Measurements from ENCODE around the gene WDR27.

Gene WDR27

GRCh38 chr6:169427856-169428255 is 274.0 kb downstream of the WDR27 start:
- TF ChIP-seq PPARA (CRISPR knock-in tag; IDR thresholded peaks at IDR 0.05; ENCODE audit: borderline replicate concordance) (no peak), TSHZ2 (CRISPR knock-in tag; IDR thresholded peaks at IDR 0.05) (no peak), ZFP3 (CRISPR knock-in tag; IDR thresholded peaks at IDR 0.05) (no peak), ZC3H10 (CRISPR knock-in tag; IDR thresholded peaks at IDR 0.05) (no peak), ESRRG (CRISPR knock-in tag; IDR thresholded peaks at IDR 0.05) (no peak)
- ATAC-seq: no peak

- TF ChIP-seq ISL1 (CRISPR knock-in tag; IDR thresholded peaks at IDR 0.05) (no peak), CREB5 (CRISPR knock-in tag; IDR thresholded peaks at IDR 0.05; ENCODE audit: low read depth) (no peak)
- no peak for ATAC-seq
Observed at GRCh38 chr6:169426611-169427010, 275.2 kb downstream of the WDR27 start.

GRCh38 chr6:169425628-169426370 is 276.0 kb downstream of the WDR27 start:
- TF ChIP-seq OSR1 (CRISPR knock-in tag; IDR thresholded peaks at IDR 0.05) (no peak), PATZ1 (CRISPR knock-in tag; IDR thresholded peaks at IDR 0.05; ENCODE audit: borderline replicate concordance) (no peak), TOX (CRISPR knock-in tag; IDR thresholded peaks at IDR 0.05; ENCODE audit: borderline replicate concordance) (no peak), BACH2 (CRISPR knock-in tag; IDR thresholded peaks at IDR 0.05; ENCODE audit: borderline replicate concordance) (no peak), ISL1 (CRISPR knock-in tag; IDR thresholded peaks at IDR 0.05) (no peak), CSRNP3 (CRISPR knock-in tag; IDR thresholded peaks at IDR 0.05) (no peak), ZC3H10 (CRISPR knock-in tag; IDR thresholded peaks at IDR 0.05) (no peak), TCF4 (CRISPR knock-in tag; IDR thresholded peaks at IDR 0.05; ENCODE audit: borderline replicate concordance) (no peak), ESRRG (CRISPR knock-in tag; IDR thresholded peaks at IDR 0.05) (no peak)
- ATAC-seq: peak; percentile 26

- peak; percentile 88 for ATAC-seq
- no peak for TF ChIP-seq POU6F1 (CRISPR knock-in tag; IDR thresholded peaks at IDR 0.05; ENCODE audit: borderline replicate concordance, low read depth)
- no peak for TF ChIP-seq ZFP30 (CRISPR knock-in tag; IDR thresholded peaks at IDR 0.05)
- TF ChIP-seq TOX (CRISPR knock-in tag; IDR thresholded peaks at IDR 0.05; ENCODE audit: borderline replicate concordance): no peak
- no peak for TF ChIP-seq ARNTL (CRISPR knock-in tag; IDR thresholded peaks at IDR 0.05; ENCODE audit: borderline replicate concordance, low read depth)
- TF ChIP-seq GLIS3 (CRISPR knock-in tag; IDR thresholded peaks at IDR 0.05): no peak
- TF ChIP-seq ZNF70 (CRISPR knock-in tag; IDR thresholded peaks at IDR 0.05): no peak
- no peak for TF ChIP-seq PATZ1 (CRISPR knock-in tag; IDR thresholded peaks at IDR 0.05; ENCODE audit: borderline replicate concordance)
- no peak for TF ChIP-seq TSHZ2 (CRISPR knock-in tag; IDR thresholded peaks at IDR 0.05)
- TF ChIP-seq RARB (CRISPR knock-in tag; IDR thresholded peaks at IDR 0.05): no peak
- TF ChIP-seq OSR1 (CRISPR knock-in tag; IDR thresholded peaks at IDR 0.05): no peak
- no peak for TF ChIP-seq CSDC2 (CRISPR knock-in tag; IDR thresholded peaks at IDR 0.05)
- no peak for TF ChIP-seq ZFP3 (CRISPR knock-in tag; IDR thresholded peaks at IDR 0.05)
- TF ChIP-seq BACH2 (CRISPR knock-in tag; IDR thresholded peaks at IDR 0.05; ENCODE audit: borderline replicate concordance): no peak
- no peak for TF ChIP-seq PPARA (CRISPR knock-in tag; IDR thresholded peaks at IDR 0.05; ENCODE audit: borderline replicate concordance)
- no peak for TF ChIP-seq ESRRG (CRISPR knock-in tag; IDR thresholded peaks at IDR 0.05)
Observed at GRCh38 chr6:169424821-169425240, 277.0 kb downstream of the WDR27 start.
